Activated naive CD4-positive, alpha-beta T cell (primary cell): ENCODE data around the gene CREB3L1.
A peak's percentile ranks its signal among the peaks of the same experiment; 100 is the strongest.

Experiments used
- DNase-seq, 4 experiments: peaks; one replicate each; lab custom pipeline; 2025; lab: John Stamatoyannopoulos, UW

Gene CREB3L1

DNA sequence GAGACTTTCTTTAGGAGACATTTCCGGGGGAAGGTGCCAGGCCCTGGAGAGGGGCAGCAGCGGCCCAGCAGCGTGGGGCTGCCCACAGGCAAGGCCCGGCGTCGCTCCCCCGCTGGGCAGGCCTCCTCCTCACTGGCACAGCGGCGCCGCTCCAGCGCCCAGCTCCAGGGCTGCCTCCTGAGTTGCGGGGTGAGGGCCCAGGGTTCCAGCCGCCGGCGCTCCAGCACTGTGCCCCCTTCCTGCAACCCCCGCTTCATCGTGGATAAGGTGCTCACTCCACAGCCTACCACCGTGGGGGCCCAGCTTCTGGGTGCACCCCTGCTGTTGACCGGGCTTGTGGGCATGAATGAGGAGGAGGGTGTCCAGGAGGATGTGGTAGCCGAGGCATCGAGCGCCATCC is 88.8 kb downstream of the CREB3L1 start:
- no peak for DNase-seq

DNA sequence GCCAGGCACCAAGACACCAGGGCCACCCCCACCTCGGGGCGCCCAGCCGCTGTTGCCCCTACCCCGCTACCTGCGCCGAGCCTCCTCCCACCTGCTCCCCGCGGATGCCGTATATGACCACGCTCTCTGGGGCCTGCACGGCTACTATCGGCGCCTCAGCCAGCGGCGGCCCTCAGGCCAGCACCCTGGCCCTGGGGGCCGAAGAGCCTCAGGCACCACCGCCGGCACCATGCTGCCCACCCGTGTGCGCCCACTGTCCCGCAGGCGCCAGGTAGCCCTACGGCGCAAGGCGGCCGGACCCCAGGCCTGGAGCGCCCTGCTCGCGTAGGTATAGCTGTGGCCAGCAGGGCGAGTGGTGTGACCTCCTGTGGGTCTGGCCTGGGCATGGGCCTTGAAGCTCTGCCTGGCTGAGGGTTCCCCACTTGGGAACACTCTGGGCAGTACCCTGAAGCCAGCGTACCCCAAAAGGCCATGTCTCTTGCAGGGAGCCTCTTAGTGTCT is 89.2 kb downstream of the CREB3L1 start:
- DNase-seq, result no peak

DNA sequence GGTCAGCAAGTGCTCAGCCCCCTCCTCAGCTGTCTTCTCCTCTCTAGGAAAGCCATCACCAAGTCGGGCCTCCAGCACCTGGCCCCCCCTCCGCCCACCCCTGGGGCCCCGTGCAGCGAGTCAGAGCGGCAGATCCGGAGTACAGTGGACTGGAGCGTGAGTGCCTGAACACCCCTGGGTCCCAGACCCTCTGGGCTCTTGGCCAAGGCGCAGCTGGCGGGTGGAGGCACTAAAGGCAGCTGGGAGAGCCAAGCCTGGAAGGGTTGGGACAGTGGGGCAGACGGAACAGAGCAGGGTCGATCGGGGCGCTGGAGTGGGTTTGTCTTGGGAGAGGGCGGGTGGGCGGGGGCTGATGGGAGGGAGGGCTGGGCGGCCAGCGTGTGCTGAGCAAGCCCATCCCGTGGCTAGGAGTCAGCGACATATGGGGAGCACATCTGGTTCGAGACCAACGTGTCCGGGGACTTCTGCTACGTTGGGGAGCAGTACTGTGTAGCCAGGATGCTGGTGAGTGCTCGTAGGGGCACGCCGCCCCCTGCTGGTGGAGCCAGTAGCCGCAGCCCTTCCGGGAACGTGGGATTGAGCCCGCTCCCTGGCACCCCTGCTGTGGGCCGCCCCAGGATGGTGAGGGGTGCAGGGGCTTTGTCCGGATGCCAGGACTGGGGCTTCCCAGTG is 89.9 kb downstream of the CREB3L1 start:
- peak; percentile 34 to 74 (median 60) for DNase-seq

DNA sequence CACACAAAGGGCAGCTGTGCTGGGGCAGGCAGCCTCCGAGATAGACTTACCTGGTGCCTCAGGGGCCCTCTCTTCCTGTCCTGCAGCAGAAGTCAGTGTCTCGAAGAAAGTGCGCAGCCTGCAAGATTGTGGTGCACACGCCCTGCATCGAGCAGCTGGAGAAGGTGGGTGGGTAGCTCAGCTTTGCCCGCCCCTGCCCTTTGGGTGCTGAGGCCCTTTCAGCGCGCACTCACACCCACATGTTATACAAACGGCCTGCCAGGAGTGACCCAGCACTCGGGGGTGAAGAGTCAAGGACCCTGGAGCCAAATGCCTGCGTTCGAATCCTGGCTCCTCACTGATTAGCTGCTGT is 90.4 kb downstream of the CREB3L1 start:
- no peak for DNase-seq

DNA sequence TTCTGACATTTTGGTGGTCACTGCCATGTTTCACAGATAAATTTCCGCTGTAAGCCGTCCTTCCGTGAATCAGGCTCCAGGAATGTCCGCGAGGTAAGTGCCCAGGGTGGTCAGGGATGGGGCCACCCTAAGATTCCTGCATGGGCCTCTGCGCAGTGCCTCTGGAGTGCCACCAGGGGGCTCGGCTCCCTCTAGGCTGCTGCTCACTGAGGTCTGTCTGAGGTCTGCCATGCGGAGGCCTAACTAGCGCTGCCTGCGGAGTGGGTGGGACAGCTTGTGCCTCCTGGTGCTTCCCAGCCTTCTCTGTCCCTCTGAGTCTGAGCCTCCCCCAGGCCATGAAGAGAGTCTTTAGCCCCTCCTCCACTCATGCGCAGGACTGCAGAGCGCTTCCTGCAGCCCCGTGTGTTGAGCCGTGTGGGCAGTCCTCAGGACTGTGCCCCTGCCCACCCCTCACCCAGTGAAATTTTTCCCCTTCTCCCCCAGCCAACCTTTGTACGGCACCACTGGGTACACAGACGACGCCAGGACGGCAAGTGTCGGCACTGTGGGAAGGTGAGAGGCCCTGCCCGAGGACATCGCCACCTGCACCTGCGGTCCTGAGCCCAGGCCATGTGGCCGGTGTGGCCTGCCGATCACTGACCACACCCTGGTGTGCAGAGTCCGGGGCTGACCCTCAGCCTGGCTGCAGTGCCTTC is 92.1 kb downstream of the CREB3L1 start:
- peak in 3 of 4 experiments; percentile 19 to 41 (median 36) for DNase-seq

DNA sequence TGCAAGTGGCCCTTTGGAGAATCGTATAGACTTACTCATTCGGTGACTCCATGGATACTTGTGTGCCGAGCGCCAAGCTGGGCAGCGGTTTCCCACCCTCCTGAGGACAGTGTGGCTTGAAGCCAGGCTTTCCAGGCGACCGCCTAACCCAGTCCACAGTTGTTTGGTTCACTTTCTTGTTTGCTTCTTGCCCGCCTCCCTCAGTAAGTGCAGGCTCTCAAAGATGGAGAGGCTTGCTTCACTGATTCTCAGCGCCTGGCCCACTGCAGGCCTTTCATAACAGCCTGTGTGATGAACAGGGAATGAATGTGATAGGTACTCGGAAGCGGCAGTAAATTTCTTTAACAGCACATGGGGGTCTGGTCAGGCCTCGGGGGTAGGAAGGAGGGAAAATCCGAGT is 92.8 kb downstream of the CREB3L1 start:
- no peak for DNase-seq
